Measurements from ENCODE around the gene GRIK2.
"Not testable (repeated sequence)": the region's sequence is repeated elsewhere in the genome, so short reads cannot be mapped to it uniquely, and the experiment has no call there.

The GRIK2 gene

DNA sequence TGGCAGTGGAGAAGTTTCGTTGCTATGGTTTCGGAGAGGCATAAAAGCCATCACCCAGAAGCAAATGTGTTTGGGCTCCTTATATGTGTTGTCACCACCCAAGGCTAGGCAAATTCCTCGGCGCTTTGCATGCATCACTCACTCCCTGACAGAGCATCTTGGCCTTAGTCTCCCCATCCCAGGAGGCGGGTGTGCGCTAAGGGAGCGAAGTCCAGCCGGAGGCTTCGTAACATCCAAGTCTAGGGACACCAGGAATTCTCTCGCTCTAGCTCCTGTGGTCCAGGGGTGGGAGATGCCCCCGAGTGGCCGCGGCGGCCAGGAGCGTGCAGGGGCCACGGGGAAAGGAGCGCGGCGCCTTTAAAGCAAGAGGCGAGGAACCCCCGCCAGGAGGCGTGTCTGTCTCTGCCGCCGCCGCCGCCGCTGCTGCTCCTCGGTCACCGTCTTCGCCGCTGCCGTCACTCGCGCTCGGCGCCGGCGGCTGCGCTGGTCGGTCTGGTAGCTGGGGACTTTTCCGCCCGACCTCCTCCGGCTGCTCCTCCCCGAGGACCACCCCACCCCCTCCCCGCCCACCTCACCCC lies at the start of gene GRIK2:
GRIK2 (plus strand) TSS at position 458 of the 578 bp plus-strand sequence.
- DNase-seq = no peak

DNA sequence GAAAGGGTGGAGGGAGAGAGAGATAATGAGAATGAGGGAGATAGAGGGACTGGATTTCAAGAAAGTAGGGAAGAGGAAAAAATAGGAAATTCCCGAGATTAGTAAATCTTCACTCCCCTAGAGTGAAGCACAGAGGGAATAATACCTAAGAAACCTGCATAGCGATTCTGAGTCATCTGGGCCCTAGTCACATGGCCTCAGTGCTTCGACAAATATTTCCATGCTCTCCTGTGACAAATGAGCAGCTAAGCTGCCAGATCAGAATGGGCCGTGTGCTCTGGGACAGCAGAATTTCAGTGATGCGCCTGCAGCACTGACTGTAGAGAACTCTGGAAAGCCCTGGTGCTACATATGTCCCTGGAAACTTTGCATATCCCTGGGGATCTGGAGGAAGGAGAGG lies 48.6 kb upstream of the GRIK2 start:
- no peak for DNase-seq

DNA sequence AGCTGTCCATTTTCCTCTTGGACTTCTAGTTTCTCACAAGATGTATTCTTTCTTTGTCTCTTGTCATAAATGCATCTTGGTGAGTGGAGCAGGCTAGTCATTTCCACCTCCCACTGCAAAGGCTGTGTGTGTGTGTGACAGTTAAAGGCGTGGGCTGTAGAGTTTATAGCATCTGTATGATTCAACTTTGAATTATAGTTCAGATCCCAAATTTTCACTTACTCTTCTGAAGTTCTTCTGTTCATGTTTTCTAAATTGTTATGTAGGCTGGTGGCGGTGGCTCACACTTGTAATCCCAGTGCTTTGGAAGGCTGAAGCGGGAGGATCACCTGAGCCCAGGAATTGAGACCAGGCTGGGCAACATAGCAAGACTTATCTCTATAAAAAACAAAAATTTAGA lies 44.7 kb upstream of the GRIK2 start:
- DNase-seq = no peak

DNA sequence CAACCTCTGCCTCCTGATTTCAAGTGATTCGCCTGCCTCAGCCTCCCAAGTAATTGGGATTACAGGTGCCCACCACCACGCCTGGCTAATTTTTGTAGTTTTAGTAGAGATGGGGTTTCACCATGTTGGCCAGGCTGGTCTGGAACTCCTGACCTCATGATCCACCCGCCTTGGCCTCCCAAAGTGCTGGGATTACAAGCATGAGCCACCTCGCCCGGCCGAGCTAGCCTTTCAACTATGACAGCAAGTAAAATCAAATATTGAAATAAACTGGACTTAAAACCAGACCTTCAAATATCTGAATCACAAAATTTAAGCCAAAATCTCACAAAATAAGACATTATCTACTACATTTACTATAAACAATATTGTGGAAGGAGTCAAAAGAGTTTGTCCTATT lies 42.9 kb upstream of the GRIK2 start:
- not testable (repeated sequence) for DNase-seq

DNA sequence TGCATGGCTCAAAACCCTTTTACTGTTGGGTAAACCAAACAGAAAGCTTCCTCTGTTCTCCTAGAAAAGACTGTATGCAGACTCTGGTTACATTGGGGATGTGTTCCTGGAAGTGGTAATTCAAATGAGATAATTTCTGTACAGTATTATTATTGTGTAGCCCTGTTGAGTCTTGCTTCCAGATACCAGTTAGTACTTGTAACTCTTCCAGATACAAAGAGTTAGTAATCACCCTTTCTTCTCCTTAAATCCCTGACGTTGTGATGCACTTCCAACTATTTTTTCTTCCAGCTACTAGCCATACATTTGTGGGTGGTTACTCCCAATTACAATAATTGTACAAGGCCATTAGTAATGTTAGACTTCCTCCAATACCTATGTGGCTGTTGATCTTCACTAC lies 42.3 kb upstream of the GRIK2 start:
- no peak for DNase-seq

DNA sequence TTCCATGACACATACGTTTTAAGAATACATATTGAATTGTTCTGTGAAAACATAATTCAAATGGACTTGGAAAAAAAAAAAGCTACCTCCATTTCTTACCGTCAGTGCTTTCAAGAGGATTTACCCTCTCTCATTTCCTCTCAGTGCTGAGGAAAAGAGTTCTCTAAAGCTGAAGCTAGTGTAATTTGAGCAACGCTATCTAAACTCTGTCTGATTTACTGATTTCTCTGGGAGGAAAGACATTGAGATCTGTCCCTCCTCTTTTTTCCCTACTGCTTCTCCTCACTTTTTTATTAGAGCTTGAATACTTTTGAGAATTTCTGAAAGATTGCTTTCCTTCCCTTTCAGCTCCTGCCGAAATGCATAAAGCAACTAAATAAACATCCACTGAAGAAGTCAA lies 41.2 kb upstream of the GRIK2 start:
- no peak for DNase-seq

DNA sequence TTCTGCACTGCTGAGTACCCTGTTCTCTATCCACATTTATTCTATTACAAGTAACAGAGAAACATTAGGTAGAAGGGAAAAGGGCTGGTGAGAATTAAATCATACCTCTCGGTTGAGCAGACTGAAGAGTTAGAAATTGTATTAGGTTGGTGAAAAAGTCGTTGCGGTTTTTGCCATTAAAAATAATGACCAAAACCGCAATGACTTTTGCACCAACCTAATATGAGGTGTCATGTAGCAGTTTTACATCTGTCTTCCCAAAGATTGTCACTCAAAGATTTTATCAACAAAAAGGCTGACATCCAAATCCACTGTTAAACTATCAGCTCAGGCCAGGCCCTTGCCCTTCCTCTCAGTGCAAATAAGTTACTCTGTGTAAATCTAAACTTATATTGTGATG lies 28.3 kb upstream of the GRIK2 start:
- DNase-seq = no peak

DNA sequence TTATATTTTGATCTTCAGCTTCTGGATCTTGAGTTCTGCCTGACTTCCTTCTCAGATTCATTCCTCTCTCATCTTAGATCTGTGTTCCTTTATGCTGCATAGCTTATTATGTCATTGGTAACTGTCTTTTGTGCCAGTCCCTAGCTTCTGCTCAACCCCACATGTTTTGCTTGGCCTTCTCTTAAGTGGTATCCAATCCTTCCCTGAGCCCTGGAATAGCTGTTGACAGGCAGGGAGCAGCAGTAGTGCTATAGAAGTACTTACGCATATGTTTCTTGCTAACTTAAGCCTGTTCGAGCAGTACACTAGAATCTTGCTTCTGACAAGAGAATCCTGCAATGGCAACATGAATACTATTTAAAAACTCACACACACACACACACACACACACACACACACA lies 13.6 kb upstream of the GRIK2 start:
- DNase-seq = no peak

DNA sequence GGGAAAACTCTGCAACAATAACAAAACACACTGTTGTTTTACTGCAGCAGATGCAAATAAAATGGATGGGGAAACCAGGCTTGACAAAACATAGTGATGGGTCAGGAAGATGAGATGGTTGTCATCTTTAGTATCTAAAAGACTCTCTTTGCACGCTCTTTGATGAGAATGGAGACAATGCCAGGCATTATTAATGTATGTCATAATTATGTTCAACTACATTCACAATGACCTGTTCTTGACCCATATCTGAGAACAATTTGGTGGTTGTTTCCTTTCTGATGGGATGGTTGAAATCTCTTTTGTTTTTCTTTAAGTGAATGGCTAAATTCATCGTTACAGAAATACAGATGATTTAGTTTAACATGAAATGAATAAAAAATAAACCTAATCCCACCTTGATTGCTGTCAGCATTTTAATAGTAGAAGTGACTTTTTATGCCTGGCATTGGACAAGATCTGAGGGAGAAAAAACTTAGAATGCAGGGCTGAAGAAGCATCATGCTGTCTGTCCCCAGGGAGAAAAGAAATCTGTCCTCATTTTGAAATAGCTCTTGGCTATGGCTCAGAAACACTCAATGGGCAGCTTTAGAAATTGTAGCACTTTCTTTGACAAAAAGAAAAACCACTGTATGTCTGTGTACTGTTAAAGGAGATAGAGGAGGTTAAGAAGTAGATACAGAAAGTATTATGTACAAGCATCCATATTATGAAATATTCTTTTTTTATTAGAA lies 12.4 kb upstream of the GRIK2 start:
- no peak for DNase-seq

DNA sequence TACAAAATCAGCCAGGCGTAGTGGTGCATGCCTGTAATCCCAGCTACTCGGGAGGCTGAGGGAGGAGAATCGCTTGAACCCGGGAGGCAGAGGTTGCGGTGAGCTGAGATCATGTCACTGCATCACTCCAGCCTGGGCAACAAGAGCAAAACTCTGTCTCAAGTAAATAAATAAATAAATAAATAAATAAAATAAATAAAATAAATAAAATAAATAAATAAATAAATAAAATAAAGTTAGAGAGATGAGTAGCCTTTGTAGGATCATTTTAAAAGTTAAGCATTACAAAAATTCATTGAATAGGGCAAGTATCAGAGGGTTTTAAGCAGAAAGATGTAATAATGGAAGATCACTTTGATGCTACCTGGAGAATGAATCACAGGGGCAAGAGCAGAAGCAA lies 9.8 kb upstream of the GRIK2 start:
- not testable (repeated sequence) for DNase-seq

DNA sequence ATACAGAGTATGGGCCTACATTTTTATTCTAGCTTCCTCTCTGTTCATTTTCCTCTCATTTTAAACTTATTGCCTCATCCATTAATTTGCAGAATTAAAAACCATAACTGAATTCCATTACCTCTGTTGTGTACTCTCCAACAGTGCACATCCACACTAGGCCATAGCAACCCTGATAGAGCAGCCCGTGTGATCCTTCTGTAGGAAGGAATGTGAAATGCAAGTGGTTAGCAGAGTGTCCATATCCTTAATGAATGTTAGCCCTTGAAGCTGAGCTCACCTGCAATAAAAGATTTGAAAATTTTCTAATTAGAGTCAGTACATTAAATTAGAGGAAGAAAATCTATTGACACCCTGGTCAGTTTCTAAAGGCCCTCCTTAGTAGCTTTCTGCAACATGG lies 6.5 kb upstream of the GRIK2 start:
- DNase-seq = no peak

DNA sequence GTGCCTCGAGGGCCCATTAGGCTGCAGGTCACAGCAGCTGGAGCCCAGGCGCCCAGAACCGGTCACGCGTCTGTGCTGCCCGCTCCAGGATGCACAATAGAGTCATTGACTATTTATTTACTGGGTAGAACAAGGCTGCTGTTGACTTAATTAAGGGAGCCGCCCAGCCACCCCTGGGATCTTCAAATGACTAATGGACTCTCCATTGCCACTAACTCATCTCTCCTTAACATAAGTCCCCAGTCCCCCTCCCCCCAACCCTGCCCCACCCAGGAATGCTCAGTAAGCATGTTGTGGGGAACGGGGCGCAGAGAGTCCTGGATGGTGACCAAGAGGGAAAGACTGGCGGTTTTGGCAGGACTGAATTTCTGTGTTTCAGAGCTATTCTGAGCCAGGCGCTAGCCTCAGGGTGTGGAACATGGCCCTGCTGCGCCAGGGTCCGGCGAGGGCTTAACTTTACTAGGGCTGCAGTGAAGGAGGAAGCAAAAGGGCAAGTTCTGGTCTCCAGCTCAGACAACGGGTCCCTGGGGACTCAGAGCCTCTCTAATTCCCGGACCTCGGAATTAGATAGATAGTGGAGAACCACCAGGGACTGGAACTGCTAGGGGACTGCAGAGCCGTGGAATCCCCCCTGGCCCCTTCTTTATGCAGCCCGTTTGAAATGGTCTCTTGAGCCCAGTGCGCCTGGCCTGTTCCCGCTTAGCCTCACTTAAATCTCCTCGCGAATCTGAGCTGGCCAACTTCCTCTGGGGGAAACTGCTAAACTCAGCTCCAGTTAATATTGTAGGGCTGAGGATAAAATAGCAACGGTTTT lies 1.5 kb upstream of the GRIK2 start:
- DNase-seq = no peak

DNA sequence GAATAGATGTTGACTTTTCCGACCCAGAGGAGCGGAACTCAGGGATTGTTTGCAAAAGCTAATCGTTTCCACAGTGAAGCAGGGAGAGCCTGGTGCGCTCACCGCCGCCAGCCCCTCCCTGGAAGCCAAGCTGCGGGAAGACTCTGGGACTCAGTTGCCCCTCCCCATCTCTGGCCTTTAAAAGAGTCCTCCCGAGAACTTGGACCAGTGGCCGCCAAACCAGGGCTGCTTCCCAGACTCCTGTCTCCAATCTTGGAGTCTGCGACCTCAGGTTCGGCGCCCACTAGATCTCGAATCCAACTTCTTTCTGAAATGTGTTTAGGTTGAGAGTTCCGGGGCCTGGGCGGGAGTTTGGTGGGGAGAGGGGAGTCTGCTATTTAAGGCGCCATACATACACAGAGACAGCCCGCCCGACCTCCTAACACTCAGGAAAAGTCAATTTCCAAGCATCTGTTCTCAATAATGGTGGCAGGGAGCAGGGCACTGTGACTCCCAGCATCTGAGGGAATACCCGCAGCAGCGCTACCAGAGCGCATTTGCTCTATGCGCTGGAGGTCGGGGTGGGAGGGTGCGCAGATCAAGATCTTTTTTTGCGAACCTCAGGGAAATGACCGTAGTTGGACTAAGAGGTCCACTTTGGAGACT lies 800 bp upstream of the GRIK2 start:
- DNase-seq = no peak

DNA sequence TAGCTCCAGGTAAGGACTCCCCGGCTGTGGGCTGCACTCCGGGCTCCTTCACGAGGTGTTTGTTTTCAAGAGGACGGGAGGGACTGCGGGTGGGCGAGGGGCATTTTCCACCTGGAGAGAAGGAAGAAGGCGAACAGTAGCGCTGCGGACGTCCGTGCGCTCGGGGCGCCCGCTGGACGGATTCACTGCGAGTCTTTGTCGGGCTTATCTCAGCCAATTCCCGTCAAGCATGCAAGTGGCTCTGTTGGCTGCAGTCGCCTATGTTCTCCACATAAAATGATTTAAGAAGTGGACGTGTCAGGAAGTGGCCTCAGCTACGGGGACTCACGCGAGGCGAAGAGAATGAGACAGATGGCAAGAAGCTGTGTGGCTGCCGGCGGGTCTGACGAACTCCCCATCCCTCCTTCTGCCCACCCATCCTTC lies 332 bp downstream of the GRIK2 start:
- no peak for DNase-seq

DNA sequence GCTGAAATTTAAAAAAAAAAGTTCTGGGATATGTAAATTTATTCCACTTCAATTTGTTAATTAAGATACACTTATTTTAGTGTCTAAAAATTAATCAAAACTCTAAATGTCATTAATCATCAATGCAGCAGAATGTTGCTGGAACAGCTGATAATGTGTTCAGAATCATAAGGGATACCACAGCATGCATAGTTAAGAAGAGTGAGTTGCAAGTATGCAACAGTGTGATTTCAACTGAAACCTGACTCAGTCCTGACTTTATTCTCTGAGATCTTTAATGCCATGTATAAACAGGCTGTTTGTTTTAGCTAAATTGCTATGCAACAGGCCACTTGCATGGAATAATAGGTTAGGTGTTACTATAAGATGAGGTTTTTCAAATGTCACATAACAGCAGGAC lies 1.4 kb downstream of the GRIK2 start:
- DNase-seq = no peak

DNA sequence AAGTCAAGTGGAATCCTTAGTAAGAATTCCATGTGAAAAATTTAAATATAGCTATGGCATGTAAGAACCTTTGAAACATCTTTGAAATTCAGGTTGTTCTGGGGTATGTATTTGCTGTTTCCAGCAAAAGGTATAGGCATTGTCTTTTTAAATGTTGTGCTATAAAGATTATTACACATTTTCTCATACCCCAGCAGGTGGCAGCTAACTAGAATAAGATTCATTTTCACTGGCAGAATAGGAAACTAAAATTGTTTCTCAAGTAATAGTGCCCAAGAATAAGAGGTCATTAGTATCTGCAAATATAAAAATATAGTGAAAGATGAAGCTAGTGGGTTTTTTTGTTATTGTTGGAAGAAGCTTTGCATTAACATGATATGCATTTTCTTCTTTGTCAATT lies 1.8 kb downstream of the GRIK2 start:
- DNase-seq = no peak

DNA sequence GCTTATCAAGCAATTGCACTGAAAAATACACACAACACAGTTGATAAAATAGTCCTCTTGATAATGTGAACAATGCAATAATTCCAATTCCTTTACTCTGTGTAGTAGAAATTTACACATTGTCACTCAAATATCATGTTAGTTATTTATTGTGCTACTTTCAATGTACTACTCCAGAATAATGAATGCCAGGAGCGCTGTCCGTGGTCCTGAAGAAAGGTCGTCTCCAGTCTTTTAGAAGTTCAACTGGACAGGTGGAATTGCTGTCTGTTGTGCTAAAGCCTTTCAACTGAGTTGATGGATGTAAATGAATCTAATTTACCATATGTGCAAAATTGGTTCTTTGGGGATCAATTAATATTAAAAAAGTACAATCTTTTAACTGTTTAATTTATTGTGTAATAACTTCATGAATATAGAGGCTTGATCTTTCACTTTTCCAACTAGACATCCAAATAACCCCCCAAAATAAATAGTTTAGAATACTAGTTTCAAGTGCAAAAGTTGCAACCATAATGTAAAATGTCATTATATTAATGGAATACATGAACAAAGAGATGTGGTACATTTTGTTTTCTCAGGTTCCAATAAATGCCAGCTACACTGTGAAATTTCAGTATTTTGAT lies 3.2 kb downstream of the GRIK2 start:
- peak; percentile 11 for DNase-seq

DNA sequence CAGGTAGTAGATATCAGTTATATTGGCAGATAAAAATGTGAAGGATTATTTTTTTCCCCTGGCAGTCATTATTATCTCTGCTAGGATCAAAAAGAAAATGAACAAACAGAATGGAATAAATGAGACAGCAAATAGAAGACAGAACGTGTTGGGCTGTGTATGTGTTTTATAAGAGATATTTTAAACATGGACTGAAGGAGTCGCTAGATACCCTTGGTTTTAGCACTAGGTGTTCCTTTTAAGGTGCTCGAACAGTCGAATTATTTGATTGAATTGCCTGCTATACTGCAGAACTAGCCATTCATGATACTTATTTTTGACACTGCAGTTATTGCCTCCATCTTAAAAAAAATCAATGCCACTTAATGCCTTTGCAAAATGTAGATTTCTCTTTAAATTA lies 3.7 kb downstream of the GRIK2 start:
- DNase-seq = no peak

DNA sequence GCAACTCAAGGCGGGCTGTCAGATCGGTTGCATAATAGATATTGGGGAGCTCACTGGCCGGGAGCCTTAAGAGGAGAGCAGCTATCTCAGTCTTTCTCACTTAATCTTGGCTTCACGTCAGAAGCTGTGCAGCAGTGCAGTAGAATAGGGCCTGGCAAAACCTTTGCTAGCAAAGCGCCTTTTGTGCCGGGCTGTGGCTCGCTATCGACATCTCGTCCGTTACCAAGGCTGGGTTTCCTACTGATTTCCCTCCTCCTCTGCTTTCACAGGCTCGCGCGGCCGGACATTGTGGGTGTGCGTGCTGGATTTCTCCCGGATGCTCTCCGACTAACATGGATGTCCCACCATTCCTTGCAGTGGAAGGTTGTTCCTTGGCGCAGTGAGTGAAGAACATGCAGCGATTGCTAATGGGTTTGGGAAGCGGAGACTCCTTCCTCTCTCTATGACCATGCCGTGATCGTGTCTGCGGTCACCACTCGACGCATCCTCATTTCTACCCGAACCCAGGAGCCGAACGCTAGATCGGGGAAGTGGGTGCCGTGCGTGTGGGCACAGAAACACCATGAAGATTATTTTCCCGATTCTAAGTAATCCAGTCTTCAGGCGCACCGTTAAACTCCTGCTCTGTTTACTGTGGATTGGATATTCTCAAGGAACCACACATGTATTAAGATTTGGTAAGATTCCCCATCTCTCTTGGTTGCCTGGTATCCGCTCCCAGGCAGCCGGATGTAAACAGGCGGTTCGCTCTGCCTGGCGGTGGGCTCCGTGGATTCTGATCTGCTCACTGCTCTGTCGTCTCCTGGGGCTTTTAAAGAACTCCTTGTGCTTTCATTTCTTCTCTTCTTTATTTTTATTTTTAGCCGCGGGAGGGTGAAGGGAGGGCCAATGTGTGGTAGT lies 5.5 kb downstream of the GRIK2 start:
- DNase-seq = no peak

DNA sequence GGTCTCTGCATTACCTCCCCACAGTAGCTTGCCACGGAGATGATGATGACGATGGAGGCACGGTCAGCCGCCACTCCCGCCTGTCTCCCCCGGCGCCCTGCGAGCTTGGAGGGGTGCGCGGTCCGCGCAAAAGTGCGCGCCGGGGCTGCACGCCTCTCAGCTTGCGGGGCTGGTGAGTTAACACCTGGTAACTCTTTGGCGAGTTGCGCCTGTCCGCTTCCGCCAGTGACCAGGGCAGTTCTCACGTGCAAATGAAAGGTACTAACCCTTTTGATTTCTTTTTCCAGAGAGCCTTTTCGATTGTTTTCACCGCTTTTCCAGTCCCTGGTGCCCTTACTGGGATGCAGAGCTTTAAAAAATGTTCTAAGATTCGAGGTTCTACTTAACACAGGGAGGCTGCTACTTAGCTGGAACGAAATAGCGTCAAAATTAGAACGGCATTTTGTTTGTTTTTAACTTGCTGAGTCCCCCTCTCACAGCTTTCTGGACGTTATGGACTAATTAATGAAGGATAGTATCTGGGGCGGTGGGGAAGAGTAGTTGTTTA lies 6.2 kb downstream of the GRIK2 start:
- DNase-seq = no peak

DNA sequence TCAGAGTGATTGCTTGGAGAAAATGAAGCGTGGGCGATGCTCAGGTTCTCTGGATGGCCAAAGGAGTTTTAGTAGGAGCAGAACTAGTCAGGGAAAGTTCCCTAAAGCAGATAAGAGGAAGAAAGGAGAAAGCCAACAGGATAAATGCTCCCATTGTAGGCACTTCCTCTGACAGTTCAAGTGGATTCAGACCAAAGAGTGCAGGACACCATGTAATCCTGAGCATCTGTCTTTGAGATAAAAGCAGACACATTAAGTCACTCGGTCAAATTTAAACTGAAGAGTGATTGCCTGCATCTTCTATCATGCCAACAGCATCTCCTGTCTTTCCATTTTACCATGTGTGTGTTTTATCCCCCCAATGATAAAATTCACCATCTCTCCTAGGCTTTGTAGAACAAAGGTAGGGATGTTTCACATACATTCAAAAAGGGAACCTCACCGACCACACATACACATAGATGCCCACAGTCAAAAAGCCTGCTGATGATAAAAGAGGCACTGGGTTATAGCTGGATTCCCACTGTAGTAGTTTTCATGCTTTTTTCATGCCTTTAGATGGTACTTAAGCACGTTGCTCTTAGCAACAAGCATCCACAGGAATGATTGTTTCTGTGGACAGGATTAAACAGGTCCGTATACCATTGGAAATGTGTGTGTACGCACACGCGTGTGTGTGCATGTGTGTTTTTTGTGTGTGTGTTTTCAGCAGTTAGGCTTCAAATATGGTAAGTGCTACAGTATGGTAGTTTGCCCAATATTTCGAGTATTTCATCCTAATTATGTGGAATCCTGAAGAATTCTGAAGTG lies 7.0 kb downstream of the GRIK2 start:
- DNase-seq = no peak

All from inflammatory macrophage treated with lipopolysaccharide for 4 hours (primary cell).